PC-9 (cell line): Measurements from ENCODE around the gene STX7.

ENCODE experiments used
- CTCF ChIP-seq: fragments of 200-600 bp; sonication (generic); conservative IDR thresholded peaks from 2 replicates; pipeline ENCODE4 v1.6.1; 2017; ENCODE audit warnings: mixed run types, antibody characterized with exemption, mild to moderate bottlenecking, moderate library complexity
- EZH2 ChIP-seq: fragments of 200-600 bp; sonication (generic); IDR thresholded peaks from 2 replicates; pipeline ENCODE4 v1.8.0; 2017; ENCODE audit warnings: antibody characterized with exemption, low read depth

- TF ChIP-seq CTCF (peak; percentile 96), EZH2 (no peak)
Measured at GRCh38 chr6:132530293-132530974, 17.5 kb upstream of the STX7 start.
